Natural killer cell (primary cell): ENCODE measurements around the gene CFAP299. TPM values are rescaled to one million over a fixed set of nuclear protein-coding genes. Genes with fewer than 3 reads are reported as not detected.
"Not testable (repeated sequence)": the region's sequence is repeated elsewhere in the genome, so short reads cannot be mapped to it uniquely, and the experiment has no call there.

Experiments
- ATAC-seq, 3 donors: fragments of 150-1000 bp in 2 of 3; fragments of 200-7000 bp in 1 of 3; cut with Tn5 transposase; 1 replicate in 1 of 3; 2 replicates in 2 of 3; pipeline ENCODE4 v1.10.0; 2021; ENCODE audit warnings: mild to moderate bottlenecking in 2 of 3, moderate library complexity in 2 of 3
- DNase-seq, 2 donors: peaks; one replicate each; pipeline versions ENCODE4 v3.0.0 to v3.0.0-alpha.2; 2013 to 2021; ENCODE audit warnings: mixed read lengths in 1 of 2
- H3K27ac ChIP-seq: one replicate; pipeline ENCODE4 v1.5.1; 2013; ENCODE audit warnings: mild to moderate bottlenecking, low read length
- H3K27me3 ChIP-seq: one replicate; pipeline ENCODE4 v1.6.1; 2013; ENCODE audit warnings: low read length; ENCODE audit not compliant: control insufficient read depth, insufficient read depth
- H3K36me3 ChIP-seq: one replicate; pipeline ENCODE4 v1.6.1; 2013; ENCODE audit warnings: low read length; ENCODE audit not compliant: control insufficient read depth, insufficient read depth
- H3K4me1 ChIP-seq: one replicate; pipeline ENCODE4 v1.6.1; 2013; ENCODE audit warnings: low read length; ENCODE audit not compliant: control insufficient read depth, insufficient read depth
- H3K4me3 ChIP-seq: one replicate; pipeline ENCODE4 v1.5.1; 2013; ENCODE audit warnings: low read length
- H3K9me3 ChIP-seq: one replicate; pipeline ENCODE4 v1.6.1; 2013; ENCODE audit warnings: low read length; ENCODE audit not compliant: control insufficient read depth, insufficient read depth
- H3K27ac Mint-ChIP-seq, 2 donors: one replicate each; pipeline ENCODE4 v1.8.0; 2022; ENCODE audit warnings: mild to moderate bottlenecking in 2 of 2, mixed read lengths in 2 of 2, moderate library complexity in 1 of 2
- H3K27me3 Mint-ChIP-seq, 2 donors: one replicate each; pipeline ENCODE4 v1.8.0; 2022; ENCODE audit warnings: low read depth in 2 of 2, mixed read lengths in 2 of 2
- H3K36me3 Mint-ChIP-seq: one replicate; pipeline ENCODE4 v1.8.0; 2022; ENCODE audit warnings: mixed read lengths
- H3K4me1 Mint-ChIP-seq, 2 donors: one replicate each; pipeline ENCODE4 v1.8.0; 2022; ENCODE audit warnings: mixed read lengths in 2 of 2
- H3K4me3 Mint-ChIP-seq: one replicate; pipeline ENCODE4 v1.8.0; 2022; ENCODE audit warnings: mild to moderate bottlenecking, moderate library complexity, mixed read lengths
- H3K9me3 Mint-ChIP-seq, 2 donors: one replicate each; pipeline ENCODE4 v1.8.0; 2022; ENCODE audit warnings: mixed read lengths in 2 of 2
- CTCF ChIP-seq: fragments of 200-600 bp; IDR thresholded peaks from one replicate; pipeline ENCODE4 v1.8.0; 2022; ENCODE audit warnings: antibody characterized with exemption
- WGBS: methylation state at CpG from one replicate; pipeline ENCODE4 v1.1.7; 2013; ENCODE audit warnings: missing lambda C conversion rate; ENCODE audit not compliant: insufficient coverage; 5-methylcytosine and 5-hydroxymethylcytosine counted together
- intact Hi-C: fragments of 100-400 bp; cut with micrococcal nuclease; formaldehyde crosslinking; loops from one replicate; pipeline ENCODE4 v1.14.2; 2022
- total RNA-seq, 4 donors: library from RNA; stranded (reverse); fragments of 120-200 nt in 1 of 4; gene quantifications; one replicate each; pipeline versions ENCODE4 v1.2.3 to v1.2.4, GENCODE V29; 2013 to 2022

The CFAP299 gene
- total RNA-seq, 3 donors from 2014 or later (not counting 1 experiment from before 2014, with no cell fraction given) = not detected

DNA sequence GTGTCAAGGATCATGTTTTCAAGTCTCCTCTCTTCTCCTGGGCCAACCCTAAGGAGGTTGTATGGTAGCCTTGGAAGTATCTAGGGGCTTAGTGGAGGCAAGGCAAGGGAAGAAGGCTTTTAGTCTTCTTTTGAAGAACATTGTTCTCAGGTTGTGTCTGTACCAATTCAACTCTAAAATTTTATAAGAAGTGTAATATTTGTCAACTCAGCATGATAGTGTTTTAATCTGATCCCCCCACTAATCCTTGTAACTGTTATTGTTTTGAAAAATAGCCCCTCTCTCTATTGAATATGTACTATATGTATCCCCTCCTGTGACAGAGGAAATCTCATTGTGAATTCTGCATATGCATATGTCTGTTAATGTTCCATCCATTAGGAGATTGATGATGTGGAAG lies 345.4 kb downstream of the CFAP299 start:
- H3K9me3 Mint-ChIP-seq = no peaks in the 10 kb centered on the region

DNA sequence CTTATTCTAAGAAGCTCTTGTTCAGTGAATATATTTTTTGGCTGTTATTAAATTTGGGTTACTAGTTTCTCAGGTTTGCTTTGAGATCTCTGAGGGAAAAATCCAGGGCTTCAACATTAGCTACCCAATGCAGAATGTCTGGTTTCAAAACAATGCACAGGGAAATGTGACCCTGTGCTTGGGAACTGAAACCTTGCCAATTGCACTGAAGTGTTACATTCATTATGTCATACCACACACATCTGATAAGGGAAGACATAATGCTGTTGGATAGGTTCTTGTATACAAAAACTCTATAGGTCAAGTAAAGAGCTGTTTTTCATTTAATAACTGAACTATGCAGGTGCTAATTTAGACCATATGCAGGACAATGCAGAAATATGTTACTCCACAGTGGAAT lies 349.7 kb downstream of the CFAP299 start:
- Histone ChIP-seq H3K27ac (no peak overlapping the region), H3K9me3 (no peaks in the 10 kb centered on the region), H3K4me1 (no peaks in the 10 kb centered on the region), H3K36me3 (no peaks in the 10 kb centered on the region), H3K27me3 (peaks cover 2% of the 10 kb centered on the region), H3K4me3 (no peak overlapping the region)
- DNase-seq (no peak), ATAC-seq (no peak)
- no peaks in the 10 kb centered on the region for H3K36me3 Mint-ChIP-seq
- H3K27ac Mint-ChIP-seq = no peak overlapping the region
- no peak overlapping the region for H3K4me3 Mint-ChIP-seq
- intact Hi-C loops = no loop called here
- peaks cover 8 to 15% of the 10 kb centered on the region in 2 donors for H3K27me3 Mint-ChIP-seq
- H3K9me3 Mint-ChIP-seq = no peaks in the 10 kb centered on the region
- no peak for TF ChIP-seq CTCF
- H3K4me1 Mint-ChIP-seq = no peaks in the 10 kb centered on the region

More for the DNA sequence above, 345.4 kb downstream of the CFAP299 start:
- Mint-ChIP-seq H3K4me3 (no peak overlapping the region), H3K27ac (no peak overlapping the region), H3K4me1 (peaks cover 0 to 5% of the 10 kb centered on the region in 2 donors), H3K36me3 (no peaks in the 10 kb centered on the region), H3K27me3 (peaks cover 0 to 14% of the 10 kb centered on the region in 2 donors)
- Histone ChIP-seq H3K4me1 (no peaks in the 10 kb centered on the region), H3K27ac (no peak overlapping the region), H3K36me3 (no peaks in the 10 kb centered on the region), H3K9me3 (no peaks in the 10 kb centered on the region), H3K4me3 (no peak overlapping the region), H3K27me3 (peaks cover 2% of the 10 kb centered on the region)
- no peak for TF ChIP-seq CTCF
- DNase-seq (no peak), ATAC-seq (no peak)
- intact Hi-C loops = no loop called here

GRCh38 chr4:80687736-80688135 lies 352.2 kb downstream of the CFAP299 start:
- H3K36me3 Mint-ChIP-seq, ATAC-seq, DNase-seq, H3K27me3 ChIP-seq, H3K4me1 Mint-ChIP-seq, H3K27ac ChIP-seq, H3K4me3 Mint-ChIP-seq, H3K27me3 Mint-ChIP-seq, H3K27ac Mint-ChIP-seq, H3K4me3 ChIP-seq, H3K9me3 ChIP-seq, H3K36me3 ChIP-seq, intact Hi-C loops, H3K9me3 Mint-ChIP-seq, H3K4me1 ChIP-seq: not testable (repeated sequence)
- 95% methylated on average over 23 of the region's 23 CpGs for WGBS

DNA sequence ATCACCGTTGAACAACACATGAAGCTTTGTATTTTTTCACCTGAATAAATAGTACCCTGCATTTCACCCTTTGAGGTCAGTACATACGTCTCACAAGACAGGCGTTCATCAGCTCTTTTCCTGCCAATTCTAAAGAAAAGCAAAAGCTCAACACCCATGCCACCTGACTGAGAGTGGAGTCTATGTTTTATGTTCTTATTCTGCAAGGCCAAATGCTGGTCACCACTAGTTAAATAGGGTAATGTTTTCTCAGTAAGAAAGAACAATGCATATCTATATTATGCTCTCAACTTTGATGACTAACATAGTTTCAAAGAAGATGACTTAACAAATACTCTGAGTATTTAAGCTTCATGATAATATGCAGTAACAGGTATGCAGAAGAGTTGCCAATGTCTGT lies 358.6 kb downstream of the CFAP299 start:
- intact Hi-C loops = no loop called here
- Mint-ChIP-seq H3K27ac (no peak overlapping the region), H3K27me3 (no peaks in the 10 kb centered on the region), H3K9me3 (no peaks in the 10 kb centered on the region), H3K4me3 (no peak overlapping the region), H3K36me3 (no peaks in the 10 kb centered on the region), H3K4me1 (no peaks in the 10 kb centered on the region)
- WGBS = 77% methylated on average over 3 of the region's 3 CpGs
- Histone ChIP-seq H3K4me3 (no peak overlapping the region), H3K27me3 (no peaks in the 10 kb centered on the region), H3K4me1 (no peaks in the 10 kb centered on the region), H3K36me3 (no peaks in the 10 kb centered on the region), H3K27ac (no peak overlapping the region), H3K9me3 (no peaks in the 10 kb centered on the region)
- TF ChIP-seq CTCF = no peak
- DNase-seq = no peak
- no peak for ATAC-seq
